HG03342 (cell line): ENCODE measurements around the gene XPNPEP3.
A peak's percentile ranks its signal among the peaks of the same experiment; 100 is the strongest.

Source experiments
- ATAC-seq: cut with Tn5 transposase; IDR thresholded peaks from one replicate; pipeline ENCODE4 v1.9.1; 2021; ENCODE audit warnings: mild to moderate bottlenecking, moderate library complexity; ENCODE audit not compliant: unreplicated experiment

The XPNPEP3 gene

DNA sequence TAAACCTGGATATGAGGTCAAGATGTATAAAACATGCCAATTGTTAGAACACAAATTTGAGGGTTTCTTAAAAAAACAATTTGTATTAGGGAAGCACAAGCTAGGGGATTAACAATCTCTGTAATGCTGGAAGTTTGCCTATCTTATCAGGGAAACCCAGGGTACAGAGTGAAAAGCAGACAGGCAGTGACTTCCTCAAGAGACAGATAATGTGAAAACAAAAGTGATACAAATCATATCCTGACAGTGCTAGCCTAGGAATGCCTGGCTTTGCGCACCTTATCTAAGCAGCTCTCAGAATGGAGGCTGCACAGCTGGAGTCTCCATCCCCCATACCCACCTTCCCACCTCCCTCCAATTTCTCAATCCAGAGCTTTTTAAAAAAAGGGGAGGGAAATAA lies 71.7 kb downstream of the XPNPEP3 start:
- ATAC-seq = no peak

DNA sequence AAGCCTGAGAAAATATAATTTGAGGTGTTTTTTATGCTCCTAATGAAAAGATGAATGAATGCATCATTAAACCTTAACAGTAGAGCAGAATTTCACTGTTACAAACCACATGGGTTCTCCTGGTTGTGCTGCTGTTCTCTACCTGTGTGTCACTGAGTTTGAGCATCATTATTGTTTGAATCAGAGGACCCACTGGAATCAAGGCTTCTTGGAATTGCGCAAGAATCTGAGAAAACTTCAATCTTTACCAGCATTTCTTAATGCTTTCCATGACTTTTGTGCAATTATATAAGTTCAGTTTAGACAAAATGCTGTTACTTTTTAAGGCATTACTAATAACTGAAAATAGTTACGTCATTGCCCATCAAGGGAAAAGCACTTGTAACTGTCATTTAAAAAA lies 75.4 kb downstream of the XPNPEP3 start:
- no peak for ATAC-seq

DNA sequence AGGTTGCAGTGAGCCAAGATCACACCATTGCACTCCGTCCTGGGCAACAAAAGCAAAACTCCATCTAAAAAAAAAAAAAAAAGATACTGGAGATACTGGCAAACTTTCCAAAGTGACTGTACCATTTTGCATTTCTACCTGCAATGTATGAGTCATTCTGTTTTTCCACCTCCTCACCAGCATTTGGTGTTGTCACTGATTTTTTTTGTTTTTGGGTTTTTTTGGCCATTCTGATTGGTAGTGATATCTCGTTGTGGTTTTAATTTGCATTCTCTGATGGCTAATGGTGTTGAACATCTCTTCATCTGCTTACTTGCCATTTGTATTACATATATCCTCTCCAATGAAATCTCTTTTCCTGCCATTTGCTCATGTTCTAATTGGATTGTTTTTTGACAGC lies 82.3 kb downstream of the XPNPEP3 start:
- ATAC-seq = no peak

DNA sequence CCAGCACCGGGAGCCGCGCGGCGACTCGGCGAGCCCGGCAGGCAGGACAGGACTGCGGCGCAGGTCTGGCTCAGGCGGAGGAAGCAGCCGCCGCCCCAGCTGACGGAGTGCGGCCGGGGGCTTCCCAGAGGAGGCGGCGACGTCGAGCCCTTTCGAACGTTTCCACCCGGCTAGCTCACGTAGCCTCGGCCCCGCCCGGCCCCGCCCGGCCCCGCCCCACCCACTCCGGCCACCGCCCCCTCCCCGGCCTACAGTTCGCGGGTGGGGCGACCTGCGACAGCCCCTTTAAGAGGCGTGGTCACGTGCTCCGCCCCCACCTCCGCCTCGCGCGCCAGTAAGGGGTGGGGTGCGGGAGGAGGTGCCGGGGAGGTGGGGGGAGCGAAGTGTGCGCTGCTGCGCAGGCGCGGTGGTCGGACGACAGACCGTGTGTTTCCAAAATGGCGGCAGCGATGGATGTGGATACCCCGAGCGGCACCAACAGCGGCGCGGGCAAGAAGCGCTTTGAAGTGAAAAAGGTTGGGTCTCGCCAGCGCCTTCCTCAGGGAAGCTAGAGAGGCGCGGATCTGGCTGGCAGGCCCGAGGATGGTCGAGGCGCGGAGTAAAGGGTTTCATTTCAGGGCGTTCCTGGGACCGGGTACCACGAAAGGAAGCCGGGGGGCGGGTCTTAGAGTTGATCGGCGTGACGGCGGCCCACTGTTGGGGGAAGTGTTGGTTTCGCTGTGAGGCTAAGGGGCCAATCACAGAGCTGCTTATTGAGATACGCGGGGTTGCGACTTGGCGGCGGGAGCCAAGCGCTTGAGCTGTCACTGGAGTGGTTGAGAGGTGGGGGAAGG lies 94.2 kb downstream of the XPNPEP3 start, which contains the start of gene RBX1:
Gene RBX1, plus strand, starts transcription at position 417 of the 833 bp plus-strand sequence. Its CDS starts 21 bp downstream, at position 438.
- peak; percentile 73 for ATAC-seq

DNA sequence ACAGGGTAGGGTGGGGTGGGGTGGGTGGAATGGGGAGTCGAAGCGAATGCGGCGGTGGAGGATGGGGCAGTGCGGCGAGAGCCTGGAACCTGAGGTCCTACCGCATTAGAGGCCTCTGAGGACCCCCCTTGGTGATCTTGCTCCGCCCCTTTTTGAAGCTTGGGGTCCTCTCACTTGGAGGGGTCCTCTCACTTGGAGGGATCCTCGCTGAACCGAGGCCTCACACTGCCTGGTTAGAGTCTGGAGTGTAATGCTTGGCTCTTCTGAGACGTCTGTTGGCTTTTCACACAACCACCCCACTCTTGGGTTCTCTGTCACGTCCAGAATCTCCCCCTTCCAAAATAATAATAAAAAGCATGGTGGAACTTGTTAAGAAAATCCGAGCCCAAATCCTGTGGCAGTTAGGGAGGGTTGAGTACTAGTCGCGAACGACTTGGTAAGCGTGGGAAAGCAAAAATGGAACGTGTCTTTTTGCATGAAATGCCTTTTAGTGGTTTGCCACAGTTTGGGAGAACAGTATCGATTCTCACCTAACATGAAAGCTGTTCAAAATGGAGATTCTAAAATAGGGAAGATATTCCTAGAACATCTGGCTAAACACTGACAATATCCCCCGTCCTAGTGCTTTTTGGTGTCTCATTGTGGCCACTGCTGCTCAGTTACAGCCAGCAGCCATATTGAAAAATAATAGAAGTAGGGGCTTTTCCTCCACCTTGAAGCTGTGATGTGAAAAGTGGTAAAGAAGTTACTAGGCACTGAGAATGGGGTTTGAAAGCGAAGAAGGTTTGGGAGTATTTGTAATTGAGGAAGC lies 95.1 kb downstream of the XPNPEP3 start:
- ATAC-seq = no peak

DNA sequence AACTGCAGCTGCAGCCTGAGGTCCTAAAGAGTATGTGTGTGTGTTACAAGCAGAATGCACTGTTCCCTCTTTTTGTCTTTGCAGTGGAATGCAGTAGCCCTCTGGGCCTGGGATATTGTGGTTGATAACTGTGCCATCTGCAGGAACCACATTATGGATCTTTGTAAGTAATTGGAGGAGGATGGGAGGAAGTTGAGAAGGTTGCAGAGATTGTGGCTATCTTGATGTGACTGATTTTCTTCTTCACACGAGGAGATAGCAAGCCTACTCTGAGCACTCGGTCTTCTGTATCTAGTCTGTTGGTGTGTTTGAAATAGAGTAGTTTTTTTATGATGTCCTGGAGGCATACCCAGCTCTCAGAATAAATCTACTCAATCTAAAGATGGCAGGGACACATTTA lies 96.5 kb downstream of the XPNPEP3 start:
- no peak for ATAC-seq

DNA sequence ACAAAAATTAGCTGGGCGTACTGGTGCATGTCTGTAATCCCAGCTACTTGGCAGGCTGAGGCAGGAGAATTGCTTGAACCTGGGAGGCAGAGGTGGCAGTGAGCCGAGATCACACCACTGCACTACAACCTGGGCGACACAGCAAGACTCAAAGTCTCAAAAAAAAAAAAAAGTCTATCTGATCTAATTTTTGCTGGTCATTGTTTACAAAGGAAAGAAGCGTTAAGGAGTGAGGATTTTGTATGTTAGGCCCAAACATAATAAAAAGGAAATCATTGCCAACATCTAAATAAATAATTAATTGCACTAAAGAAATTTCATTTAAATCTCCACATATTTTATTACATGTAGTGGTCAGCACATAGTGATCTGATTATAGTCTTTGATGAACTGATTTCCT lies 97.2 kb downstream of the XPNPEP3 start:
- no peak for ATAC-seq

DNA sequence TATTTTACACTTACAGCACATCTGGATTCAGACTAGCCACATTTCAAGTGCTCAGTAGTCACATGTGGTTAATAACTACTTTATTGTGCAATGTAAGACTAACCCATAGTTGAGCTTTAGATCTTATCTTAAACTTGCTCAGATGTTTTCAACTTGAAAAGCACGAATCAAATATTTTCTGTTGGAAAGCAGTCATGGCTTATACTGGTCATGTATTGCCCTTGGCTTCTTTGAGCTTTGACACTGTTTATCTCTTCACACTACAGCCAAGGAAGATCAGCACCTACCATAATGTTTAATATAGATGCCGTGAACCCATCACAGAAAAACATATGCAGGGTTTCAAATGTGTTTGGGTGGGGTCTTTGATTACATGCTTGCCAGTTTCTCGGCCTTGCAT lies 98.6 kb downstream of the XPNPEP3 start:
- ATAC-seq = no peak

DNA sequence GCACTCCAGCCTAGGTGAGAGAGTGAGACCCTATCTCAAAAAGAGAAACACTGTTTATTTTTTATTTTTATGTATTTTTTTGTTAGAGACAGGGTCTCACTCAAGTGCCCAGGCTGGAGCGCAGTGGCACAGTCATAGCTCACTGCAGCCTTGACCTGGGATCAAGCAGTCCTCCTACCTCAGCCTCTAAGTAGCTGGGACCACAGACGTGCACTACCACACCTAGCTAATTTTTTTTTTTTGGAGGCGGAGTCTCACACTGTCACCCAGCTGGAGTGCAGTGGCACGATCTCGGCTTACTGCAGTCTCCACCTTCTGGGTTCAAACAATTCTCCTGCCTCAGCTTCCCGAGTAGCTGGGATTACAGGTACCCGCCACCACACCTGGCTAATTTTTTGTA lies 100.7 kb downstream of the XPNPEP3 start:
- no peak for ATAC-seq

DNA sequence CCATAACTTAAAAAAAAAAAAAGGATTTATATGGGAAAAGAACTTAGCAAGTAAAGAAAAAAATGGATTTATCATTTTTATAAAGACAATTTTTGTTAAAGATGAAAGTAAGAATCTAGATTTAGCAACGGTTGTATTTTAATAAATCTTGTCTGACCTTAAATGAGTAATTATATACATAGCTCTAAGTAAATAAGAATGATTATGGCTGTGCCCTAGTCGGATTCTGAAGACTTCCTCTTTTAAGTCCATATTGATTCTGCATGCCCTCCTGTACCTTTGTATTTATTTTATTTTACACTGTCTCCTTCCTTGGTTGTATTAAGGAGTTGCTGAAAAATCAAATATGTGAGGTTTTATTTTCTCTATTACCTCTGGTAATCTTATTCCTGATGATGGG lies 101.4 kb downstream of the XPNPEP3 start:
- no peak for ATAC-seq

DNA sequence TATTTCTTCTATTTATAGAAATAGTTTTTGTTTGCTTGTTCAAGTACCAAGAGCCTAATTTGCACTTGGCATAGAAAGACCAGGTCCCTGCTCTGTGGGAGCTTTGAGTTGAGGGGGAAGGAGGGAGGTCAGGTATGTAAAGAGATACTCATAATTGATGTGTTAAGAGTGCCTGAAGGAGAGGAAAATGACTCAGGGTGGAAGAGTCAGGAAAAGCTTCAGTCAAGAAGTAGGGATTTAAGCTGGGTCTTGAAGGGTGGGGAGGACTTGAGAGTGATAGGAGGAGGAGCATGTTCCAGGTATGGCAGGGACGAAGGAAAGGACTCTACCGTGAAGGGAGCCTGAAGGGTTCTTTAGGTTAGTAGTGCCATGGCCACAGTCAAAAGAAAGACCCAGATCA lies 103.2 kb downstream of the XPNPEP3 start:
- ATAC-seq = no peak

DNA sequence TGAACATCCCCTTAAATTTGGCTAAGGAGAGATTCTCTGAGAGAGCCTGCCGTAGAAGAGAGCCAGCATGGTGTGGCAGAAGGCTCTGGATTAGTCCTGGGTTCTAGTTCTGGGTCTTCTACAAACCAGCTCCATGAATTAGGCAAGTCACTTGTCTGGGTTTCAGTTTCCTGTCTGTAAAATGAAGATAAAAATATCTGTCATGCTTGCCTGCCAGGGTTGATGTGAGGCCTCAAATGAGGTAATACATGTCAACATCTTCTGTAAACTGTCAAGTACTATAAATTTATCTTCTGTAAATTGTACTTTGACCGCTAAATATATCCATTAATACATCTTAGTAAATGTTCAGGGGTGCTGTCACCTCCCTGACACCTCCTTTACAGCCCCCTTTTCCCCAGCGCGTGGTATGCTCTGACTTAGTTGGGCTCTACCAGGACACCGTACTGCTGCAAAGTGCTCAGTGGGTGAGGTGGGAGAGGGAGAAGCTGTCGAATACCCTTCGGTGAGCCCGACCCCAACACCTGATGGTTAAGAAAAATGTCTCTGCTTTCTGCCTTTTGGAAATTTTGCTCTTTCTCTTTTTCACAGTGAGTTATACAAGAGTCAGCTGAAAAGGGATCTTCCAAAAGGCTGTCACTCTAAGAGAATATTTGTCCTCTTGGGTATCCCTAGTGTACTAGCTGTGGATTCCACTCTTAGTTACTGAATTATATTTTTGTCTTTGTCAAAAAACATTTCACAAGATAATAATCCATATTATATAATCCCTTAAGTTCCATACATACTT lies 109.2 kb downstream of the XPNPEP3 start:
- no peak for ATAC-seq

DNA sequence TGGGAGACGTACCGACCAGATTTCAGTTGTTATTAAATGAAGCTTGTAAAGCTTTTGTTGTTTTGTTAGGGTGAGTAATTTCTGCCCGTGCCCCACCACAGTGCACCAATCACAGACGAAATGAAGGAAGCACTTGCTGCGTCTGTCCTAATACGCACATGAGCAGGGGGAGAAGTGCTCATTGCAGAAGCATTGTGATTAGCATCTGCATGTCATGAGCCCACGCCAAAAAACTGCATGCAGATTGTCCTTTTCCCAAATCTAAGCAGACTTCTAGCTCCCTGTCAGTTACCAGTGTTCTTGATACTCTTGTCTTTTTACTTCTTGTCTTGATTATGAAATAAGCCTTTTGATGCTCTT lies 109.8 kb downstream of the XPNPEP3 start:
- no peak for ATAC-seq

DNA sequence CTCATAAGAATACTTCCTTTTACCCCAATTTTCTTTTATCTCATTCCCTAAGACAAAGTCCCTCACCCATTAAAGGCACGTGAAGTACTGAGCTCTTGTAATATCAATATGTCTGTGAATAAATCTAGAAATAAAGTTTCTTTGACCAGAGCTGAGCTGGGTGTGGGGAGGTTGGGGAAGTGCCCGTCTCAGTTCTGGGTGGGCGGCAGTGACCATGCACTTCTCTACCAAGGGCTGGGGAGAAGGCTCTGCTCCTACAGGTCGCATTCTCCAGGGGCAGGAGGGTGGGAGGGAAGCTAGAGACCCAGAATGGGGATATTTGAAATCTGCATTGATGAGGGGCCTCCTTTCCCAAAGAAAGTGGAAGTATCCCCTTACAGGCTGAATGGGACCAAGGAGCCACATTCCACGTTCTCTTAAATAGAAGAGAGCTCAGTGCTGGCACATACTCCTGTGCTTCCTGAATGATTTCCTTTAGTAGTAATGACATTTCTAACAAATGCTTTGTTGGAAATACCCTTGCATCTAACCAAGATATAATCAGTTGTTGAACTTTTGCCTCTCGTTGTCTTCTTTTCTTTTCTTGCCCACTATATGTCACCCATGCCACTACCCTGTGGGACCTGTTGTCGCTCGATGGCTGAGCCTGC lies 110.3 kb downstream of the XPNPEP3 start:
- no peak for ATAC-seq

DNA sequence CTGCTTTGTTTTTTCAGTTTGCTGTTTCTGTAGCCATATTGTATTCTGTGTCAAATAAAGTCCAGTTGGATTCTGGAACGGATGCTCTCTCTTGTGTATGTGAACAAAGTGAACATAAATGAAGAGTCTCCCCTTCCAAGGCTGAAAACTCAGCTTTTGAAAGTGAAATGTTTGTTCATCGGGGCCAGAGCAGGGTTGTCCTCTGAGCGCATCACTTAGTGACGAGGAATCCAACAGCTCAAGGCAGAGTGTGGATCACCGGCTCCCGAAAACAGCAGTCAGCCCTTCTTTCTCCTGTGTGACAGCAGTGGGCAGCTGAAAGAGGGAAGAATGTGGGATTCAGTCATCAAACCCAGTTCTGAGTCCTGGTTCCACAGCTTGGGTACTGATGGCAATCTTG lies 115.6 kb downstream of the XPNPEP3 start:
- ATAC-seq = no peak

DNA sequence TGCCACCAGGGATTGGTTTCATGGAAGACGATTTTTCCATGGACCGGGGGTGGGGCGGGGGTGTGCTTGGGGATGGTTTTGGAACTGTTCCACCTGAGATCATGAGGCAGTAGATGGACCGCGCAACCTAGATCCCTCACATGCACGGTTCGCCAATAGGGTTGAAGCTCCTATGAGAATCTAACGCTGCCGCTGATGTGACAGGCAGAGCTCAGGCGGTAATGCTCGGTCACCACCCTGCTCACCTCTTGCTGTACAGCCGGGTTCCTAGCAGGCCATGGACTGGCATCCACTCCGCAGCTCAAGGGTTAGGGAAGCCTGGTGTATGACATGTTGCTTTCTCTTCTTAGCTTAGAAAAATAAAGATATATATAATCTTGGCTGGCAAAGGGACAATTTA lies 116.2 kb downstream of the XPNPEP3 start:
- no peak for ATAC-seq

DNA sequence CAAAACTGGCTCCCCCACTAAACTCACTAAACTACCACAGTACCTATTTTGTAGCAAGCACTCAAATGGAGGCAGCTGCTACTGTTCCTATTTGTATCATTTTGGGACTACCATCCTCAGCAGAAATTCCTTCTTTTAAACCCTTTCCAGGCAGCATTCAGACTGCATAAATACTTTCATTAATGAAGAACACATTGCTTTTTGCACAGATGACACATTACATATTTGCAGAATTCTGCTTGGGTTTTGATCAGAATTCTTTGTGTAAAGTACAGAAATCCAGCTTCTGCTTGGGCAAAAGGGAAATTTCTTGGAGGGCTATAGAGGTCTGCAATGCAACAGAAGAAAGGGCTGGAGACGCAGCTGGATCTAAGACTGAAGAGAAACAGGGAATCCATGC lies 118.4 kb downstream of the XPNPEP3 start:
- no peak for ATAC-seq

DNA sequence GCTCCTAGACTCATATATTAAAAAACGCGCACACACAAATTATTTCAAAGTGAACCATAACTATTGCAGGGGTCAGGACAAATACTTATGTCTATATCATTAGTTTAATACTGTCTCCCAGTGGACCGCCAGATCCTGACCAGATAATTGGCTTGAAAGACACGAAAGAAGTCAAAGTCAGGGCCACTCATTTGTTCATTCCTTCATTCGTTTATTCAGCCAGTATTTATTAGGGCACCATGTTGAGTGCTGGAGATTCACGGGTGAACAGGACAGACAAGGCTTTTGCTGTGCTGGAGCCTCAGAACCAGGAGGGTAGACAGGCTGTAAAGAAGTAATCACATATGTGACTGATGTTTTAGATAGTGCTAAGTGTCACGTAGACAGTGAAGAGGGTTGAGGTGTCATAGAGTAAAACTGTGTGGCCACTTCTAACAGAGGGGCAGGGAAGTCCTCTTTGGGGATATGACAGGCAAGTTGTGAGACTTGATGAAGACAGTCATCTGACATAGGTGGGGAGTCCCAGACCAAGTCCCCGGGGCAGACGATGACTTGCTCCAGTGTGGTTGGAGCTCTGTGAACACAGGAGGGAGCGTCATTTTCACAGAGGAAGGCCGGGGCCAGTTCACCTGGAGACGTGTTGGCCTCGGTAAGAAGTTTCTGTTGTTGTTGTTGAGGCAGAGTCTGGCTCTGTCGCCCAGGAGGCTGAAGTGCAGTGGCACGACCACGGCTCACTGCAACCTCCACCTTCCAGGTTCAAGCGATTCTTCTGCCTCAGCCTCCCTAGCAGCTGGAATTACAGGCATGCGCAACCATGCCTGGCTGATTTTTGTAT lies 120.1 kb downstream of the XPNPEP3 start:
- ATAC-seq = no peak

DNA sequence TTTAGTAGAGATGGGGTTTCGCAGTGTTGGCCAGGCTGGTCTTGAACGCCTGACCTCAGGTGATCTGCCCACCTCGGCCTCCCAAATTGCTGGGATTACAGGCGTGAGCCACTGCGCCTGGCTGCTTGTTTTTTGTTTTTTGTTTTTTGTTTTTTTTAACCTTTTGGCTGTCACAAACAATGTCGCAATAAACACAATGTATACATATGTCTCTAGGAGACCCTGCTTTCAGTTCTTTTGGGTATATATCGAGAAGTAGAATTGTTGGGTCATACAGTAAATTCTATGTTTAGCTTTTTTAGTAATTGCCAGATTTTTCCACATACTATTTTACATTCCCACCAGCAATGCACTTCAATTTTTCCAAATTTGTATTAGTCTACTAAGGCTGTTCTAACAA lies 122.2 kb downstream of the XPNPEP3 start:
- no peak for ATAC-seq

DNA sequence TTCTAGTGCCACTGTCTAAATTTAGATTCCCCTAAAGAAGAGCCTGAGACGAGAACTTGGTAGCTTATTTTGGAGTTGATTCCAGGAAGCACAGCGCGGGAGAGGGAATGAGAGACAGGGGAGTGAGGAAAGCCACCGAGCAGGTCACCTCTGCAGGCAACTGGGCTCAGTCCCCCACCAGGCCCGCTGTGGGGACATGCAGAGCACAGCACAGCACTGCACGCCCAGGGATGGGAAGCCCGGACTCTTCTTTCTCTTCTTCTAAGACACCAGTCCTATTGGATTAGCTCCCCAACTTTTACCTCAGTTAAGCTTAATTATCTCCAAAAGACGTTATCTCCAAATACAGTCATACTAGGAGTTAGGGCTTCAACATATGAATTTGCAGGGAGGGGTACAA lies 122.9 kb downstream of the XPNPEP3 start:
- no peak for ATAC-seq
